Fibroblast of the aortic adventitia (primary cell): ENCODE results near the gene IL15. TPM values are rescaled to one million over a fixed set of nuclear protein-coding genes. Genes with fewer than 3 reads are reported as not detected.
"Not testable (repeated sequence)": the region's sequence is repeated elsewhere in the genome, so short reads cannot be mapped to it uniquely, and the experiment has no call there.

ENCODE experiments used
- DNase-seq: peaks from one replicate; pipeline ENCODE4 v3.0.0-alpha.2; 2010; ENCODE audit warnings: low read depth
- H3K4me3 ChIP-seq: 2 replicates; pipeline ENCODE4 v1.5.1; 2011; ENCODE audit warnings: low read depth, mild to moderate bottlenecking, control low read depth, low read length, moderate library complexity
- CTCF ChIP-seq: IDR thresholded peaks from 2 replicates; pipeline ENCODE4 v1.5.1; 2011; ENCODE audit warnings: mild to moderate bottlenecking, low read length, control low read depth, inconsistent platforms; ENCODE audit not compliant: insufficient read depth
- total RNA-seq: library from RNA; depleted of rRNA; stranded (reverse); fragments of >200 nt; gene quantifications from 2 replicates; pipeline ENCODE4 v1.2.3, GENCODE V29; 2012; ENCODE audit warnings: low replicate concordance

IL15 gene
- 2.3 TPM in 2 replicates for total RNA-seq

- TF ChIP-seq CTCF, result no peak
- peak within 1 kb of the TSS; percentile 82 for H3K4me3 ChIP-seq
- DNase-seq, result peak; percentile 45
These were observed at the start of gene IL15 for GRCh38 chr4:141636082-141636770. Gene IL15 (plus strand): TSS chr4:141636583. CDS start chr4:141719465, 82,882 bp downstream.

- no peak overlapping the region for H3K4me3 ChIP-seq
- no peak for TF ChIP-seq CTCF
- DNase-seq, result no peak
These were observed 48.5 kb upstream of the IL15 start for GRCh38 chr4:141587897-141588296.

- TF ChIP-seq CTCF, result no peak
- no peak overlapping the region for H3K4me3 ChIP-seq
- peak; percentile 11 for DNase-seq
These were observed 40.9 kb upstream of the IL15 start for GRCh38 chr4:141595531-141595930.

GRCh38 chr4:141599853-141600252 is 36.5 kb upstream of the IL15 start:
- DNase-seq, result no peak
- TF ChIP-seq CTCF, result no peak
- no peak overlapping the region for H3K4me3 ChIP-seq

- DNase-seq, H3K4me3 ChIP-seq: not testable (repeated sequence)
These were observed 31.7 kb upstream of the IL15 start for GRCh38 chr4:141604683-141605082.

- TF ChIP-seq CTCF, result no peak
- H3K4me3 ChIP-seq, result no peak overlapping the region
- DNase-seq, result no peak
These were observed 30.9 kb upstream of the IL15 start for GRCh38 chr4:141605425-141605856.

GRCh38 chr4:141609243-141609642 is 27.1 kb upstream of the IL15 start:
- H3K4me3 ChIP-seq, result no peak overlapping the region
- DNase-seq, result peak; percentile 21
- no peak for TF ChIP-seq CTCF
